B cell (primary cell): ENCODE measurements around the gene SLC35F3. TPM values are rescaled to one million over a fixed set of nuclear protein-coding genes. Genes with fewer than 3 reads are reported as not detected.

Experiments
- ATAC-seq: fragments of 200-7000 bp; cut with Tn5 transposase; one replicate; pipeline ENCODE4 v1.10.0; 2021; ENCODE audit warnings: low read depth, mild to moderate bottlenecking, moderate number of reproducible peaks, moderate library complexity
- CTCF ChIA-PET: fragments of 350-600 bp; sonication (Branson Sonifier 250); formaldehyde crosslinking; loops from one replicate; lab custom pipeline; 2021; ENCODE audit warnings: antibody characterized with exemption, inconsistent platforms; lab: Charles Lee
- POLR2A ChIA-PET: fragments of 350-600 bp; sonication (Branson Sonifier 250); formaldehyde crosslinking; loops from one replicate; lab custom pipeline; 2021; ENCODE audit warnings: antibody characterized with exemption; lab: Charles Lee
- DNase-seq: peaks from one replicate; pipeline ENCODE4 v3.0.0; 2013
- H2AFZ ChIP-seq: 2 replicates; pipeline ENCODE4 v1.6.1; 2012; ENCODE audit warnings: mild to moderate bottlenecking, low read depth, low read length; ENCODE audit not compliant: insufficient read depth, poor library complexity, severe bottlenecking
- H3K27ac ChIP-seq, 2 donors: 1 replicate in 1 of 2; 2 replicates in 1 of 2; pipeline ENCODE4 v1.5.1; 2012 to 2013; ENCODE audit warnings: low read length in 2 of 2, mild to moderate bottlenecking in 2 of 2, moderate library complexity in 1 of 2
- H3K27me3 ChIP-seq, 4 experiments: fragments of 200-600 bp in 1 of 4; sonication (generic) in 1 of 4; replicated peaks in 1 of 4; 1 replicate in 2 of 4; 2 replicates in 2 of 4; pipeline versions ENCODE4 v1.6.1 to v1.7.0; 2013 to 2016; ENCODE audit warnings: low read length in 3 of 4, mild to moderate bottlenecking in 2 of 4, mixed read lengths in 1 of 4, moderate library complexity in 1 of 4; ENCODE audit not compliant: insufficient read depth in 4 of 4, control insufficient read depth in 3 of 4; ENCODE audit errors: control extremely low read depth in 1 of 4
- H3K36me3 ChIP-seq, 2 experiments: replicated peaks in 1 of 2; 1 replicate in 1 of 2; 2 replicates in 1 of 2; pipeline versions ENCODE4 v1.6.1 to v1.7.1; 2013; ENCODE audit warnings: low read length in 1 of 2; ENCODE audit not compliant: insufficient read depth in 2 of 2, control insufficient read depth in 1 of 2; ENCODE audit errors: control extremely low read depth in 1 of 2, extremely low read depth in 1 of 2
- H3K4me1 ChIP-seq, 2 donors: fragments of 200-600 bp in 1 of 2; sonication (generic) in 1 of 2; 1 replicate in 1 of 2; 2 replicates in 1 of 2; pipeline versions ENCODE4 v1.5.1 to v1.6.1; 2013 to 2017; ENCODE audit warnings: low read length in 2 of 2; ENCODE audit not compliant: control insufficient read depth in 2 of 2, insufficient read depth in 2 of 2
- H3K4me2 ChIP-seq: replicated peaks from 2 replicates; pipeline ENCODE3; 2012; ENCODE audit warnings: mild to moderate bottlenecking, low read depth, low read length; ENCODE audit not compliant: poor library complexity, severe bottlenecking
- H3K4me3 ChIP-seq, 5 experiments: fragments of 200-600 bp in 1 of 5; sonication (generic) in 1 of 5; 1 replicate in 3 of 5; 2 replicates in 2 of 5; pipeline versions ENCODE4 v1.5.1 to v1.7.0; 2011 to 2016; ENCODE audit warnings: low read length in 4 of 5, mild to moderate bottlenecking in 4 of 5, low read depth in 2 of 5, control low read depth in 1 of 5, moderate library complexity in 1 of 5; ENCODE audit not compliant: insufficient read depth in 1 of 5; ENCODE audit errors: control extremely low read depth in 1 of 5, extremely low read depth in 1 of 5
- H3K79me2 ChIP-seq: fragments of 200-600 bp; sonication (generic); one replicate; pipeline ENCODE4 v1.6.0; 2016; ENCODE audit warnings: low read length; ENCODE audit not compliant: control insufficient read depth, insufficient read depth
- H3K9ac ChIP-seq: fragments of 200-600 bp; sonication (generic); 2 replicates; pipeline ENCODE4 v1.6.1; 2017; ENCODE audit warnings: mild to moderate bottlenecking, low read length, moderate library complexity
- H3K9me3 ChIP-seq, 3 donors: one replicate each; pipeline versions ENCODE4 v1.6.1 to v1.7.1; 2013; ENCODE audit warnings: low read length in 2 of 3; ENCODE audit not compliant: control insufficient read depth in 2 of 3, insufficient read depth in 1 of 3; ENCODE audit errors: control extremely low read depth in 1 of 3
- H4K20me1 ChIP-seq: 2 replicates; pipeline ENCODE4 v1.6.0; 2012; ENCODE audit warnings: mild to moderate bottlenecking, low read length; ENCODE audit not compliant: insufficient read depth, control insufficient read depth, poor library complexity, severe bottlenecking
- H3K27ac Mint-ChIP-seq: one replicate; pipeline ENCODE4 v1.8.0; 2021; ENCODE audit warnings: mixed read lengths
- H3K27me3 Mint-ChIP-seq: one replicate; pipeline ENCODE4 v1.8.0; 2021; ENCODE audit warnings: mixed read lengths
- H3K4me1 Mint-ChIP-seq: one replicate; pipeline ENCODE4 v1.8.0; 2021; ENCODE audit warnings: mixed read lengths
- H3K4me3 Mint-ChIP-seq: one replicate; pipeline ENCODE4 v1.8.0; 2021; ENCODE audit warnings: mixed read lengths
- H3K9me3 Mint-ChIP-seq: one replicate; pipeline ENCODE4 v1.8.0; 2022; ENCODE audit warnings: mixed read lengths; ENCODE audit not compliant: insufficient read depth
- EZH2 ChIP-seq: IDR thresholded peaks from 2 replicates; pipeline ENCODE4 v1.6.1; 2012; ENCODE audit warnings: borderline replicate concordance, low read depth, mild to moderate bottlenecking, moderate library complexity, low read length; ENCODE audit not compliant: insufficient read depth, poor library complexity, severe bottlenecking
- WGBS: methylation state at CpG from one replicate; pipeline ENCODE4 v1.1.5; 2013; ENCODE audit warnings: missing lambda C conversion rate; ENCODE audit not compliant: insufficient coverage; 5-methylcytosine and 5-hydroxymethylcytosine counted together
- intact Hi-C: fragments of 100-400 bp; cut with micrococcal nuclease; formaldehyde crosslinking; loops from one replicate; pipeline ENCODE4 v1.10.0; 2022
- polyA plus RNA-seq: library from polyadenylated mRNA; depleted of rRNA; stranded (reverse); fragments of >200 nt; gene quantifications from 2 replicates; pipeline ENCODE4 v1.2.3, GENCODE V29; 2012
- total RNA-seq, 2 donors: library from RNA; stranded (reverse); fragments of 120-200 nt in 1 of 2; gene quantifications; 1 replicate in 1 of 2; 2 replicates in 1 of 2; pipeline versions ENCODE4 v1.2.3 to v1.2.4, GENCODE V29; 2013 to 2022
- TF ChIP-seq, protein P1 (sequence below): fragments of 200-600 bp; IDR thresholded peaks from one replicate; pipeline ENCODE4 v1.8.0; 2022; ENCODE audit warnings: antibody characterized with exemption, mild to moderate bottlenecking

Gene SLC35F3
- total and polyA plus RNA-seq, 2 donors (not counting 1 experiment from before 2014, with no cell fraction given): not detected

DNA sequence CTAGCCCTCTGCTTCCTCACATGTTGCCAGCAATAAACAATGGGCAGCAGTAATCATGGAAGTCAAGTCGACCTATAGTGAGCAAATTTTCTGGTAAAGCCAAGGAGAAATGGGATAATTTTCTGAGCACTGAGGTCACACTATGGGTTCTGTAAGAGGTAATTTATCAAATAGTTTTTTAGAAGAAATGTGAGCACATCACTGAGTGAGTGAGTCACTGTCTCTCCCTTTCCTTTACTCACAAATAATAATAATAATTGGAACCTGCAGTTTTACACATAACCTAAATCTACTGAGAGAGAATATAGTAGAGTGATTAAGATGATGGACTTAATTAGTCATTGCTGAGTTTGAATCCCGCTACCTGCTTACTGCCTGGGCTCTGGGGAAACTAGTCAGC, 23.6 kb downstream of the SLC35F3 start:
- H3K4me3 Mint-ChIP-seq: no peak overlapping the region
- intact Hi-C loops: no loop called here
- WGBS: 0% methylated on average over 1 of the region's 2 CpGs

DNA sequence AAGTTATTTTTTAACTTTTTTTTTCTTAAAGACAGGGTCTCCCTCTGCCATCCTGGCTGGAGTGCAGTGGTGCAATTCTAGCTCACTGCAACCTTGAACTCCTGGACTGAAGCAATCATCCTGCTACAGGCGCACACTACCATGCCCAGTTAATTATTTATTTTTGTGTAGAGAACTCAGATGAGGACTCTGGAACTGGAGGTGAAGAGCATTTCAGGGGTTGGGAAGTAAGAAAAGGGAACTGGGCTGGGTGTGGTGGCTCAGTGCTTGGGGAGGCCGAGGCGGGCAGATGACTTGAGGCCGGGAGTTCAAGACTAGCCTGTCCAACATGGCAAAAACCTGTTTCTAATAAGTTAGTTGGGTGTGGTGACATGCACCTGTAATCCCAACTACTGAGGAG, 28.9 kb downstream of the SLC35F3 start:
- TF ChIP-seq, protein P1, sequence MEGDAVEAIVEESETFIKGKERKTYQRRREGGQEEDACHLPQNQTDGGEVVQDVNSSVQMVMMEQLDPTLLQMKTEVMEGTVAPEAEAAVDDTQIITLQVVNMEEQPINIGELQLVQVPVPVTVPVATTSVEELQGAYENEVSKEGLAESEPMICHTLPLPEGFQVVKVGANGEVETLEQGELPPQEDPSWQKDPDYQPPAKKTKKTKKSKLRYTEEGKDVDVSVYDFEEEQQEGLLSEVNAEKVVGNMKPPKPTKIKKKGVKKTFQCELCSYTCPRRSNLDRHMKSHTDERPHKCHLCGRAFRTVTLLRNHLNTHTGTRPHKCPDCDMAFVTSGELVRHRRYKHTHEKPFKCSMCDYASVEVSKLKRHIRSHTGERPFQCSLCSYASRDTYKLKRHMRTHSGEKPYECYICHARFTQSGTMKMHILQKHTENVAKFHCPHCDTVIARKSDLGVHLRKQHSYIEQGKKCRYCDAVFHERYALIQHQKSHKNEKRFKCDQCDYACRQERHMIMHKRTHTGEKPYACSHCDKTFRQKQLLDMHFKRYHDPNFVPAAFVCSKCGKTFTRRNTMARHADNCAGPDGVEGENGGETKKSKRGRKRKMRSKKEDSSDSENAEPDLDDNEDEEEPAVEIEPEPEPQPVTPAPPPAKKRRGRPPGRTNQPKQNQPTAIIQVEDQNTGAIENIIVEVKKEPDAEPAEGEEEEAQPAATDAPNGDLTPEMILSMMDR: no peak
- TF ChIP-seq EZH2: no peak
- intact Hi-C loops: no loop called here
- CTCF ChIA-PET: no interaction called here
- H2AFZ ChIP-seq: no peak overlapping the region
- H3K9ac ChIP-seq: no peak overlapping the region
- ATAC-seq (no peak), DNase-seq (no peak)
- Mint-ChIP-seq H3K27ac (no peak overlapping the region), H3K4me3 (no peak overlapping the region), H3K9me3 (no peaks in the 10 kb centered on the region), H3K27me3 (no peaks in the 10 kb centered on the region), H3K4me1 (no peaks in the 10 kb centered on the region)
- WGBS: 90% methylated on average over 3 of the region's 4 CpGs
- no peaks in the 10 kb centered on the region for H3K4me1 ChIP-seq
- no peaks in the 10 kb centered on the region for H4K20me1 ChIP-seq
- H3K36me3 ChIP-seq: no peaks in the 10 kb centered on the region
- POLR2A ChIA-PET: no interaction called here
- H3K27me3 ChIP-seq: no peaks in the 10 kb centered on the region
- H3K9me3 ChIP-seq: no peaks in the 10 kb centered on the region
- no peak overlapping the region for H3K4me2 ChIP-seq
- no peak overlapping the region for H3K27ac ChIP-seq
- no peak overlapping the region for H3K4me3 ChIP-seq
- no peaks in the 10 kb centered on the region for H3K79me2 ChIP-seq

More for the DNA sequence above, 23.6 kb downstream of the SLC35F3 start:
- POLR2A ChIA-PET: no interaction called here
- H3K9me3 Mint-ChIP-seq: no peaks in the 10 kb centered on the region
- H3K79me2 ChIP-seq: no peaks in the 10 kb centered on the region
- TF ChIP-seq EZH2: no peak
- TF ChIP-seq, protein P1: no peak
- H3K4me2 ChIP-seq: no peak overlapping the region
- no peaks in the 10 kb centered on the region for H3K27me3 Mint-ChIP-seq
- no peaks in the 10 kb centered on the region for H3K4me1 ChIP-seq
- no peak overlapping the region for H2AFZ ChIP-seq
- H3K36me3 ChIP-seq: no peaks in the 10 kb centered on the region
- no peak overlapping the region for H3K27ac ChIP-seq
- no peaks in the 10 kb centered on the region for H3K9me3 ChIP-seq
- H3K4me1 Mint-ChIP-seq: no peaks in the 10 kb centered on the region
- H3K27me3 ChIP-seq: no peaks in the 10 kb centered on the region
- no peaks in the 10 kb centered on the region for H4K20me1 ChIP-seq
- DNase-seq (no peak), ATAC-seq (no peak)
- no peak overlapping the region for H3K9ac ChIP-seq
- H3K27ac Mint-ChIP-seq: no peak overlapping the region
- CTCF ChIA-PET: no interaction called here
- H3K4me3 ChIP-seq: no peak overlapping the region
